HG02938 (cell line): ENCODE measurements around the gene MCC.

Experiments used
- ATAC-seq: cut with Tn5 transposase; IDR thresholded peaks from one replicate; pipeline ENCODE4 v1.9.1; 2021; ENCODE audit warnings: mild to moderate bottlenecking, moderate library complexity; ENCODE audit not compliant: unreplicated experiment

The MCC gene

GRCh38 chr5:113186061-113186460, 302.2 kb downstream of the MCC start:
- no peak for ATAC-seq

- ATAC-seq: no peak
Measured at GRCh38 chr5:113183694-113184093, 304.6 kb downstream of the MCC start.

- ATAC-seq: no peak
Measured at GRCh38 chr5:113182658-113183344, 305.5 kb downstream of the MCC start.

GRCh38 chr5:113181853-113182490, 306.3 kb downstream of the MCC start:
- no peak for ATAC-seq

GRCh38 chr5:113181409-113181808, 306.8 kb downstream of the MCC start:
- no peak for ATAC-seq

- no peak for ATAC-seq
Measured at GRCh38 chr5:113179156-113179555, 309.1 kb downstream of the MCC start.

GRCh38 chr5:113178073-113178779, 310.0 kb downstream of the MCC start:
- no peak for ATAC-seq

GRCh38 chr5:113177225-113177624, 311.0 kb downstream of the MCC start:
- no peak for ATAC-seq

- no peak for ATAC-seq
Measured at GRCh38 chr5:113176734-113177133, 311.5 kb downstream of the MCC start.

- ATAC-seq: no peak
Measured at GRCh38 chr5:113176196-113176595, 312.1 kb downstream of the MCC start.

- ATAC-seq: no peak
Measured at GRCh38 chr5:113172231-113172826, 315.9 kb downstream of the MCC start.

GRCh38 chr5:113171520-113171919, 316.7 kb downstream of the MCC start:
- ATAC-seq: no peak

- no peak for ATAC-seq
Measured at GRCh38 chr5:113170707-113171106, 317.5 kb downstream of the MCC start.

GRCh38 chr5:113169720-113170119, 318.5 kb downstream of the MCC start:
- ATAC-seq: no peak

GRCh38 chr5:113167985-113168384, 320.3 kb downstream of the MCC start:
- no peak for ATAC-seq

GRCh38 chr5:113166852-113167366, 321.3 kb downstream of the MCC start:
- ATAC-seq: no peak

GRCh38 chr5:113166261-113166660, 322.0 kb downstream of the MCC start:
- ATAC-seq: no peak

GRCh38 chr5:113164021-113164420, 324.2 kb downstream of the MCC start:
- no peak for ATAC-seq

- no peak for ATAC-seq
Measured at GRCh38 chr5:113163328-113163727, 324.9 kb downstream of the MCC start.

GRCh38 chr5:113162770-113163169, 325.5 kb downstream of the MCC start:
- ATAC-seq: no peak

GRCh38 chr5:113162208-113162607, 326.0 kb downstream of the MCC start:
- no peak for ATAC-seq
